Muscle of arm (tissue), 12 donors: ENCODE measurements around the gene VSTM2B. TPM values are rescaled to one million over a fixed set of nuclear protein-coding genes. Genes with fewer than 3 reads are reported as not detected.
"Not testable (repeated sequence)": the region's sequence is repeated elsewhere in the genome, so short reads cannot be mapped to it uniquely, and the experiment has no call there.

Source experiments
- DNase-seq: peaks from one replicate; pipeline ENCODE4 v3.0.0-alpha.2; 2013
- polyA plus RNA-seq, 12 donors: library from polyadenylated mRNA; unstranded; fragments of 120-200 nt; gene quantifications; one replicate each; pipeline ENCODE4 v1.2.1, GENCODE V29; 2013; ENCODE audit not compliant: insufficient read length in 12 of 12

Gene VSTM2B
- polyA plus RNA-seq, 12 donors = 0.13 to 0.40 (median 0.16) TPM; not detected in 3

DNA sequence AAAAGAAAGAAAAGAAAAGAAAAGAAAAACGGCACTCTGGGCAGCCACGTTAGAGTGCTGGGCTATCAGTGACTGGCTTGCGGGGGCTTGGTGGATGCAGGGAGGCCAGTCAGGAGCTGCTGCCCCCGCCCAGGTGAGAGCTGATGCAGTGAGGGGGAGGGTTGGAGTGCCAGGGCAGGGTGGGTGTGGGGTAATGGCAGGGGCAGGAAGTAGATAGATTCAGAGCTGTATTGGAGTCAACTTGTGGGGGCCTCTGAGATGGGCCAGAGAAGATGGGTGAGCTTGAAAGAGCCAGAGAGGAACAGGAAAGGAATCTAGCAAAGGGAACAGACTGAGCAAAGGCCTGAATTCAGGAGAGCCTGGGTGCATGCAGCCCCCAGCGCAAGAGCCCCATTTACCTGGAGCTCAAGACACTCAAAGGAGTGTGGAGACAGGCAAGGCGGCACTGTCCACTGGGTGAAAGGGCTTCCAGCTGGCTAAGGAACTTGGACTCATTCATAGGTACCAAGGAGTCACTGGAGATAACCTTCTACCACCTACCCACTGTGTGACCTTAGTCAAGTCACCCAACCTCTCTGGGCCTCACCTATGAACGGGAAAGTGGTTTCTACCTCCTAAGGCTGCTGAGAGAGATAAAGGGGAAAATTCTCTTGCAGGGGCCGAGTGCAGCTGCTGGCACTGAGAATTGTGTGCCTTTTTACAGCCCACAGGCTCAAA, 20.2 kb downstream of the VSTM2B start:
- DNase-seq = no peak

- no peak for DNase-seq
Measured at GRCh38 chr19:29546583-29547190, 20.9 kb downstream of the VSTM2B start.

GRCh38 chr19:29547361-29547960, 21.7 kb downstream of the VSTM2B start:
- DNase-seq = no peak

DNA sequence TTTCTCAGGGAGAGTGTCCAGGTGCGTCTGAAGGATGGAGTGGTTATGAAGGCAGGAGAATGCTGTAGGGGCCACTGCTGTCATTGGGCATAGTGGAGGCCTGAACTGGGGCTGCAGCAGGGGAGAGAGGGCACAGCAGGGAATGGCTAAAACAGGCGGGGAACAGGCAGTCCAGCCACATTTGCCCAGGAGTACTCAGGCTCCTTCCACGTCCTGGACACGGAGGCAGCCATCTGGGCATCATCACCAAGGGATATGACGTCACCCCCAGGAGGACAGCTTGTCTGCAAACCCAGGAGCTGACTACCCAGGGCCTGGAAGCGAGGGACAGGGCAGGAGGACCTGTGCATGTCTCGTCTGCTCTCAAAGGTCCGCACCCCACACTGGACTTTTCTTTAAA, 22.2 kb downstream of the VSTM2B start:
- DNase-seq = no peak

DNA sequence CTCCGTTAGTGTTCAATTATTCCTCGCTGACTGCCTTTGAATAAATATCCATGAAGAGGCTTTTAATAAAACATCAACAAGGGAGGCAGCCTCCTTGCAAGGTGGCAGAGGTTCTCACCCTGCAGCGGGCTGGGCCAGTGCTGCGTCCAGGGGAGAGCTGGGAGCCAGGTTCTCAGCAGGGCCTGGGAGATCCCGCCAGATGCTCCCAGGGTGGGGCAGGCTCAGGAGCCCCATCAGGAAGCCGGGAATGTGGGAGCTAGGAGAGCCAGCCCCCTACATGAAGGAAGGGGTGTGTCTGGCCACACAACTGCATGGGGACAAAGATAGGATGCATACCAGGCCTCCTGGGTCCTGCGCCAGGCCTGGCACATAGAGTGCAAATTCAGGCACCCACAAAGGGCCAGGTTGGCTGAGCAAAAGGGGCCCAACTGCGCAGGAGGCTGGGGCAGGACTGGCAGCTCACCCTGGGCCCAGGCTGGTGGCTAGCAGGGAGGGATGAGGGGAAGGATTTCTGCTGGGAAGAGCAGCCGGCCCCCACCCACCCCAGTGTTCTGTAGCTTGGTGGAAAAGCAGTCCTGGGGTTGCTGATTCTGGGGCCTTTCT, 22.8 kb downstream of the VSTM2B start:
- DNase-seq = no peak

- no peak for DNase-seq
Measured at GRCh38 chr19:29549105-29550070, 23.6 kb downstream of the VSTM2B start.

- DNase-seq = no peak
Measured at GRCh38 chr19:29550896-29551295, 25.1 kb downstream of the VSTM2B start.

GRCh38 chr19:29551774-29552173, 26.0 kb downstream of the VSTM2B start:
- no peak for DNase-seq

GRCh38 chr19:29552454-29553280, 26.9 kb downstream of the VSTM2B start:
- no peak for DNase-seq

- no peak for DNase-seq
Measured at GRCh38 chr19:29554149-29554548, 28.4 kb downstream of the VSTM2B start.

GRCh38 chr19:29559110-29559509, 33.3 kb downstream of the VSTM2B start:
- DNase-seq = not testable (repeated sequence)

DNA sequence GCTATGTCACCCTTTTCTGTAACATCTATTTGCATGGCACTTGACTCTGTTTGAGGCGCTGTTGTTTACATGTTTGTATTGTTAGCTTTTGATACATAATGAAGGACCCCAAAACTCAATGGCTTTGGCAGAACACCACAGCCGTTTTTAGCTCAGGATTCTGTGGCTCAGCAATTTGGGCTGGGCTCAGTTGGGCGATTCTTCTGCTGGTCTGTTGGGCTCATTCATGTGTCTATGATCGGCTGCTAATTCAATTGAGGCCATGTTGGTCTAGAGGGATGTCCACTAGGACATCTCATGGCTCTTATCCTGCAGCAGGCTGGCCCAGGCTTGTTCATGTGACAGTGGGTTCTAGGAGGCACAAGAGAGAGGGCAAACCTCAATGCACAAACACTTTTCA, 33.9 kb downstream of the VSTM2B start:
- DNase-seq = no peak

- DNase-seq = no peak
Measured at GRCh38 chr19:29560313-29561075, 34.7 kb downstream of the VSTM2B start.

- DNase-seq = no peak
Measured at GRCh38 chr19:29561601-29562000, 35.8 kb downstream of the VSTM2B start.

- no peak for DNase-seq
Measured at GRCh38 chr19:29562299-29563297, 36.8 kb downstream of the VSTM2B start.

GRCh38 chr19:29563486-29564101, 37.8 kb downstream of the VSTM2B start:
- no peak for DNase-seq

GRCh38 chr19:29564574-29565005, 38.8 kb downstream of the VSTM2B start:
- DNase-seq = no peak

- DNase-seq = no peak
Measured at GRCh38 chr19:29565171-29565570, 39.4 kb downstream of the VSTM2B start.
